Lower leg skin (tissue), 3 donors: Measurements from ENCODE around the gene PLD3.

Source experiments
- CTCF ChIP-seq, 3 donors: fragments of 450-650 bp; IDR thresholded peaks; one replicate each; pipeline ENCODE4 v1.5.1; 2016; ENCODE audit warnings: antibody characterized with exemption in 3 of 3, mild to moderate bottlenecking in 3 of 3, moderate library complexity in 2 of 3
- POLR2A ChIP-seq, 2 donors: fragments of 450-650 bp; IDR thresholded peaks; one replicate each; pipeline ENCODE4 v1.6.1; 2016 to 2017; ENCODE audit warnings: antibody characterized with exemption in 2 of 2, mild to moderate bottlenecking in 1 of 2, moderate library complexity in 1 of 2

GRCh38 chr19:40377876-40378385 lies 29.4 kb downstream of the PLD3 start:
- TF ChIP-seq POLR2A (IDR thresholded peaks at IDR 0.05) (no peak), CTCF (IDR thresholded peaks at IDR 0.05) (no peak)
